ENCODE data around the gene SUCO.
"Not testable (repeated sequence)": the region's sequence is repeated elsewhere in the genome, so short reads cannot be mapped to it uniquely, and the experiment has no call there.

The SUCO gene

DNA sequence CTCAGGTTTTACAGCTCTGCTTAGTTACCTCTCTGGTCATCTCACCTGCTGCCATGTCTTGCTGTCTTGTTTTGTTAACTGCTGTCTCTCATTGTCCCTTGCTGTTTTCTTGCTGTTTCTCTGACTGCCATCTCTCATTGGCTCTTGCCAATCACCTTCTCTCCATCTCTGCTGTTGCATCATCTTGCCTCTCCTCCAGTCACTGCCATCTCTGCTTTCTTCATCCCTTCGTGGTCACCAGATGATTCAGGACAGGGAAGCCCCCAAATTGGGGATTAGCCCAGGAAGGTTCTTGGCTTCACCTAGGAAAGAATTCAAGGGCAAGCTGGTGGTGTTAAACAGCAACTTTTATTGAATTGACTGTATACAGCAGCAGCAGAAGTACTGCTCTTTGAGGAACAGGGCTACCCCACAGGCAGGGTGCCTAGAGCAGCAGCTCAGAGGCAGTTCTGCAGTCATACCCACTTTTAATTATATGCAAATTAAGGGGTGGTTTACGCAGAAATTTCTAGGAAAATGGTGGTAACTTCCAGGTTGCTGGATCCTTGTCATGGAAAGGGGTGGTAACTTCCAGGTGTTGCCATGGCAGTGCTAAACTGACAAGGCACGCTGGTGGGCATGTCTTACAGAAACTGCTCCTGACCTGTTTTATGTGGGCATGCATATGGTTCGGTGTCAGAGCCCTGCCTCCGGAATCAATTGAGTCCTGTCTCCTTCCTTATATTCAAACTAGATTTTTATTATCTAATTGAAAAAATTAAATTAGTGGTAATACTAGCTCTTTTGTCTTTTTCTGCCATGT, 33.4 kb downstream of the SUCO start:
- no peak for DNase-seq (ENCODE audit: low read depth, low spot score)

DNA sequence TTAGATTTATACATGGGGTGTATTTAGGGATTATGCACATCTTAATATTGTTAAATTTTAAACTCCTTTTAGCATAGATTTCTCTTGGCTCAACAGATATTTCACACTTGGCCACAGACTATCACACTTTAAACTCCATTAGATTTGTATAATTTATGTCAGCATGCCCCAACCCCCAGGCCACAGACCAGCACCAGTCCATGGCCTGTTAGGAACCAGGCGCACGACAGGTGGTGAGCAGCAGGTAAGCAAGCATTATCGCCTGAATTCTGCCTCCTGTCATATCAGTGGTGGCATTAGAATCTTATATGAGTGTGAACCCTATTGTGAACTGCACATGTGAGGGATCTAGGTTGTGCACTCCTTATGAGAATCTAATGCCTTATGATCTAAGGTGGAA, 34.8 kb downstream of the SUCO start:
- no peak for DNase-seq (ENCODE audit: low read depth, low spot score)

DNA sequence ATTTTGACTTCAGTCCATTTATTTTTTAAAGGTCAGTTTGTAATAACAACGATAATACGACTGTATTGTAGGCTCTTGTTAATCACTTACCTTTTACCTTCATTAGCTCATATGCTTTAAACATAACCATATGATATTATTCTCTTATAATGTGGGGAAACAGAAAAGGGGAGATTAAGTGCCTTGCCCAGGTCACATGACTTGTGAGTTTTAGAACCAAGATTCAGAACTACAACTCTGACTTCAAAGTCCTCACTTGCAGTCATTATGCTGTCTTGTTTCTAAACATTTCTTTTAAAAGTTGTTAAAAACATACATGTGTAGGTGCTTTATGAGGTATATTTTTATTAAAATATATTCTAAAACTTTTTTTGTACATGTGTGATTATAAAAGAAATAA, 41.1 kb downstream of the SUCO start:
- no peak for DNase-seq (ENCODE audit: low read depth, low spot score)

DNA sequence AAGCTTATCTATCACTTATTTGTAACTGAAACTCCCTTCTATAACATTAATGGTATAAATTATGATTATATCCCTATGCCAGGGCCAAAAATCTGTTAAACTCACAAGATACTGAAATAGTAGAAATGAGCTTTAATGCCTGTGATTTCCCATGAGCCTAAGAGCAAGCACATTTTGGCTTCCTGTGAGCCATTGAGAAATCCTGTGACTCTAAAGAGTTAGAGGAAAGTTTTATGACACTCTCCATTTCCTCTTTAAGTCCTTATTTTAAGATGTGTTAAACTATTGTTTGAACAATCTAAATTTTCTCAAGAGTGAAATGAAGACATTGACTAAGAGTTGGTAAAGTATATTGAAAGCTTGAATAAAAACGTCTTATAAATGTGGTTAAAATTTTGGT, 45.6 kb downstream of the SUCO start:
- DNase-seq (ENCODE audit: low read depth, low spot score), result no peak

DNA sequence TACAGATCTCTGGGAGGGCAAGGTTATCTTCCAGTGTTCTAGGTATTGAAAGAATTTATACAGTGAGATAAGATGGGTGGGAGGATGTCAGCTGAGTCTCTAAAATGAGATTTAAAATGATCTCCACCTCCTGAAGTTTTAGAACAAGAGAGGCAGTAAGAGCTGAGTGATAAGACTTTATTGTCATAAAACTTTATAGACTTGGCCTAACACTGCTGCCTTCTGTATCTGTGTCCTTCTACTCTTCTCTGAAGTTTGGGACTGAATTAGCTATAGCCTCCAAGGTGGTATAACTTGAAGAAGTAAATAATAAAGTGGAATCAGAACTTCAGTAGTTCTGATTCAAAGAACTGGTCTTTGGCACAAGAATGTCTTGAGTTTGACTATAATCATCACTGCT, 48.3 kb downstream of the SUCO start:
- DNase-seq (ENCODE audit: low read depth, low spot score), result no peak

DNA sequence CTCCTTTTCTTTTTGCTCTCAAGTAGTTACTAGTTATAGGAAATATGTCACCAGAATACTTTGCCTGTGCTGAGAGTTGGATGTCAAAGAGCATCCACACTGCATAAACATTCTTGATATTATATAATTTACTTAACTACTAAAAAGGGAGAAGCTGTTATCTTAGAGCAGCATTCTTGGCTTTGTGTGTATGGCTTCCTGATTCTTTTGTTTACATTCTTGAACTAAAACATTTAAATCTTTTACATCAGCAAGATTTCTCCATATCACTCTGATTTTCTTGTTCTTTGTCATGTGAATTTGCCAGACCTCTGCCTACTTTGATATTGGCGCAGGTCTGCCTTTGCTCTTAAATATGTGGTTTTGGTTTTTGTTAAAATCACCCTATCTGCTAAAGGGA, 48.8 kb downstream of the SUCO start:
- no peak for DNase-seq (ENCODE audit: low read depth, low spot score)

DNA sequence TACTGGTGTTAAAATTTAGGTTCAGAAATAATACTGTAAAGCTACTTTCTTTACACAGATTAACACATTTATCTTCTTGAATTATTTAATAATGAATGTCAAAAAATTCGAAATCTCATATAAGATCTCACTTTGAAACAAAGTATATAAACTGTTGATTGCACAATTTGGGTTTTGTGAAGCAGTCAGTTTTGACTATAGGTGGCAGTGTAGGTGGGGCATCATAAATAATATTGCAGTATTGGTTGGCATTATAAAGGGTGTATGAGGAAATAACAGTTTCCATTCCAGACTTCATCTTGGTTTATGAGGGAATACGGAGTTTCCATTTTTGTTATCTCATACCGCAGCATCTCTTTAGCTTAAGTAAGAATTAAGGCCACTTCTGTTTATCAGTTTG, 49.9 kb downstream of the SUCO start:
- no peak for DNase-seq (ENCODE audit: low read depth, low spot score)

DNA sequence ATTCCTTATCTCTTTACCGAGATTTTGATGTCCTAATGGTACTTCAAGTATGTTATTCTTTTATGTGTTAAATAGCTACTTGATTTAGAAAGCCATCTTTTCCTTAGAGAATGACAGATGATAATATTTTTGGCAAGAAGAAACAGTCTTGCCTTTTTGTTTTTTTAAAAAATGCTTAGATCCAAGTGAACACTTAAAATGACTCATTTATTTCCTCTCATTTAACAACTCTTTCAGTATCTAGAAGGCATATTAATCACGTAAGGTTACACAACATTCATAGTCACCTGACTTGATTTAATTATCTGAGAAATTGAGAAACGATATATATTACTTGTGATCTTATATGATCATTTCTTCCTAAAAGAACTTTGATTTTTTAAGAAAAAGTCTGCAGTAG, 52.4 kb downstream of the SUCO start:
- DNase-seq (ENCODE audit: low read depth, low spot score), result no peak

DNA sequence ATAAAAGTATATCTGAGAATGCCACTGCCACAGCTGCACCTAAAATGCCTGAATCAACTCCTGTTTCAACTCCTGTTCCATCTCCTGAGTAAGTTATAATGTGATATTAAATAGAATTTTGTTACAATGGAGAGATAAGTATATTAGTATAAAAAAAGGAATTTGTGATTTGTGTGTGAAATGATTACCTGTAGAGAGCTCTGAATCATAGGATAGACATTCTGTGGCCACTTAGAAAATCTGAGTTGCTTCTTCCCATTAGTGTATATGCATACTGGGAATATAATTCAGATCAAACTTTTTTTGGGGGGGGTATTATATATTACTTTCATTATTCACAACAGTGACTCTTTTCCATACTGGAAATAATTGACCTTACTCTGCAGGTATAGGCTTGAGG, 52.9 kb downstream of the SUCO start:
- no peak for DNase-seq (ENCODE audit: low read depth, low spot score)

DNA sequence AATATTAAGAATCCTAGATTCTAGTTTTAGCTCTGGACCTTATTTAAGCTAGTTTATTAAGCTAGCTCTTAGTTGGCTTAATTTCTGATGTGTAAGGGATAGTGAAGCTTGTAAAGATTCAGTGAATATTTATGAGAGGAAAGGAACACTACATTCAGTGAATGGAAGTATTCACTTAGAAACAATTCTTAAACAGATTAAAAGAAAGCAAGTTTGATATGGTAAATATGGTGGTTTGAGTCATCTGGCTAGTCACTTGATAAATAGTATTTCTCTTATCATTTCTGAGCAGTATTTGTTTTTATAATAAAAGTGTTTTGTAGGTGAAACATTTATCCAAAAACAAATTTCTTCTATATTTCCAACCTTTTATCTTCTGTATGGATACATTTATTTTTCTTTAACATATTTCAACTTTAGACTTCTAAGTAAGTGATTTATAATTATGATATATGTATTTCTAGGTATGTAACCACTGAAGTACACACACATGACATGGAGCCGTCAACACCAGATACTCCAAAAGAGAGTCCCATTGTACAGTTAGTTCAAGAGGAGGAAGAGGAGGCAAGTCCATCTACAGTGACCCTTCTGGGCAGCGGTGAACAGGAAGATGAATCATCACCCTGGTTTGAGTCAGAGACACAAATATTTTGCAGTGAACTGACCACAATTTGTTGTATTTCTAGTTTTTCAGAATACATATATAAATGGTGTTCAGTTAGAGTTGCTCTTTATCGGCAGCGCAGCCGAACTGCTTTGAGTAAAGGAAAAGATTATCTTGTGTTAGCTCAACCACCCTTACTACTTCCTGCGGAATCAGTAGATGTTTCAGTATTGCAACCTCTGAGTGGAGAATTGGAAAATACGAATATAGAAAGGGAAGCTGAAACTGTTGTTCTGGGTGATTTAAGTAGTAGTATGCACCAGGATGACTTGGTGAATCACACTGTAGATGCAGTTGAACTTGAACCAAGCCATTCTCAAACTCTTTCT, 55.6 kb downstream of the SUCO start:
- DNase-seq (ENCODE audit: low read depth, low spot score), result no peak

DNA sequence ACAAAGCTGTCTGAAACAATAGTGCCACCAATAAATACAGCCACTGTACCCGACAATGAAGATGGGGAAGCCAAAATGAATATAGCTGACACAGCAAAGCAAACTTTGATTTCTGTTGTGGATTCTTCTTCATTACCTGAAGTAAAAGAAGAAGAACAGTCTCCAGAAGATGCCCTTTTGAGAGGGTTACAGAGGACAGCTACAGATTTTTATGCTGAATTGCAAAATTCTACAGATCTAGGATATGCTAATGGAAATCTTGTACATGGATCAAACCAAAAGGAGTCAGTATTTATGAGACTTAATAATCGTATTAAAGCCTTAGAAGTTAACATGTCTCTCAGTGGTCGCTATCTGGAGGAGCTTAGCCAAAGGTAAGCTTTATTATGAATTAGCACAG, 56.6 kb downstream of the SUCO start:
- DNase-seq (ENCODE audit: low read depth, low spot score), result no peak

DNA sequence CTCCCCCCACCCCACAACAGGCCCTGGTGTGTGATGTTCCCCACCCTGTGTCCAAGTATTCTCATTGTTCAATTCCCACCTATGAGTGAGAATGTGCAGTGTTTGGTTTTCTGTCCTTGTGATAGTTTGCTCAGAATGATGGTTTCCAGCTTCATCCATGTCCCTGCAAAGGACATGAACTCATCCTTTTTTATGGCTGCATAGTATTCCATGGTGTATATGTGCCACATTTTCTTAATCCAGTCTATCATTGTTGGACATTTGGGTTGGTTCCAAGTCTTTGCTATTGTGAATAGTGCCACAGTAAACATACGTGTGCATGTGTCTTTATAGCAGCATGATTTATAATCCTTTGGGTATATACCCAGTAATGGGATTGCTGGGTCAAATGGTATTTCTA, 58.5 kb downstream of the SUCO start:
- DNase-seq (ENCODE audit: low read depth, low spot score), result not testable (repeated sequence)

DNA sequence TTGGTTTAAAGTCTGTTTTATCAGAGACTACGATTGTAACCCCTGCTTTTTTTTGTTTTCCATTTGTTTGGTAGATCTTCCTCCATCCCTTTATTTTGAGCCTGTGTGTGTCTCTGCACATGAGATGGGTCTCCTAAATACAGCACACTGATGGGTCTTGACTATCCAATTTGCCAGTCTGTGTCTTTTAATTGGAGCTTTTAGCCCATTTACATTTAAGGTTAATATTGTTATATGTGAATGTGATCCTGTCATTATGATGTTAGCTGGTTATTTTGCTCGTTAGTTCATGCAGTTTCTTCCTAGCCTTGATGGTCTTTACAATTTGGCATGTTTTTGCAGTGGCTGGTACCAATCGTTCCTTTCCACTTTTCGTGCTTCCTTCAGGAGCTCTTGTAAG, 62.1 kb downstream of the SUCO start:
- not testable (repeated sequence) for DNase-seq (ENCODE audit: low read depth, low spot score)

DNA sequence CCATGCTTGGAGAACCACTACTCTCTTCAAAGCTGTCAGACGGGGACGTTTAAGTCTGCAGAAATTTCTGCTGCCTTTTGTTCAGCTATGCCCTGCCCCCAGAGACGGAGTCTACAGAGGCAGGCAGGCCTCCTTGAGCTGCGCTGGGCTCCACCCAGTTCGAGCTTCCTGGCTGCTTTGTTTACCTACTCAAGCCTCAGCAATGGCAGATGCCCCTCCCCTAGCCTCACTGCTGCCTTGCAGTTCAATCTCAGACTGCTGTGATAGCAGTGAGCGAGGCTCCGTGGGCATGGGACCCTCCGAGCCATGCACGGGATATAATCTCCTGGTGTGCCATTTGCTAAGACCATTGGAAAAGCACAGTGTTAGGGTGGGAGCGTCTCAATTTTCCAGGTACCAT, 63.8 kb downstream of the SUCO start:
- not testable (repeated sequence) for DNase-seq (ENCODE audit: low read depth, low spot score)

DNA sequence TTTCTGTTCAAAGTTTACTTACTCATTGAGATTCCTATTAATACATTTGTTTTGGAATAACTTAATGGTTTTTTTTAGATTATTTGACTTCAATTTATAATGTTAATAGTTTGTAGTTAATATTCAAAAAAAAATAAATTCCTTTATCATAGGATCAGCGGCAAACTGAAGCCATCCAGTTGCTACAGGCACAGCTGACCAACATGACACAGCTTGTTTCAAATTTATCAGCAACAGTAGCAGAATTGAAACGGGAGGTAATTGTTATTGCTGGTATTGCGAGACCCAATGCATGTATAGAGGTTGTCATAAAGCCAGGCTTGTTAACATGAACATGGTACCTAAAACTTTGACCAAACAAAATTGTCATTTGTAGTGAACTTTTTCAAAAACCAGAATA, 67.0 kb downstream of the SUCO start:
- no peak for DNase-seq (ENCODE audit: low read depth, low spot score)

DNA sequence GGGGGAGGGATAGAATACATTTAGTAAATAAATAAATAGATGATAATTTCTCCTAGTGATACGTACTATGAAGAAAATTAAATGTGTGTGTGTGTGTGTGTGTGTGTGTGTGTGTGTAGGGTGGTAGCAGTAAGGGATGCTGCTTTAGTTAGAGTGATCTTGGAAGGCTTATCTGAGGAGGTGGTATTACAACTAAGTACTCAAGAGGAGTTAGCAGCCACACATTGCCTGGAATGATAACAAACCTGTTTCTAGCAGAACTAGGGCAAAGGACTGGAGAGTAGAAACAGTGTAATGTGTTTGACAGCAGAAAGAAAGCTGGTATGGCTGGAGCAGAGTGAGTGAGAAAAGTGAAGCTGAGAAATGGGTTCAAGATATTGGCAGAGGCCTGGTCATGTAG, 67.7 kb downstream of the SUCO start:
- no peak for DNase-seq (ENCODE audit: low read depth, low spot score)

DNA sequence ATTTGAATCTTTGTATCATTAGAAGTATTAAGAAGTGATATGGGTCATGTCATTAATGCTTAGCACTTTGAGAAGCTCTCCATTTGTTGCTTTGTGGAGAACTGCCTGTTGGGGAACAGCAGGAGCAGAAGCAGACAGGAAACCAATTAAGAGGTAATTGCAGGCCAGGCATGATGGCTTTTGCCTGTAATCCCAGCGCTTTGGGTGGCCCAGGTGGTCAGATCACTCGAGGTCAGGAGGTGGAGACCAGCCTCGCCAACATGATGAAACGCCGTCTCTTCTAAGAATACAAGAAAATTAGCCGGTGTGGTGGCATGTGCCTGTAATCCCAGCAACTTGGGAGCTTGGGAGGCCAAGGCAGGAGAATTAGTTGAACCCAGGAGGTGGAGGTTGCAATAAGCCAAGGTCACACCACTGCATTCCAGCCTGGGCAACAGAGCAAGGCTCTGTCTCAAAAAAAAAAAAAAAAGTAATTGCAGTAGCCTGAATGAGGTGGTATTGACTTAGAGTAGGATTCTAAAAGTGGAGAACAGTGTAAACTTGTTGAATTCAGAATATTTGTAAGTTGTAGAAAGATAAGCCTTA, 68.2 kb downstream of the SUCO start:
- DNase-seq (ENCODE audit: low read depth, low spot score), result no peak

DNA sequence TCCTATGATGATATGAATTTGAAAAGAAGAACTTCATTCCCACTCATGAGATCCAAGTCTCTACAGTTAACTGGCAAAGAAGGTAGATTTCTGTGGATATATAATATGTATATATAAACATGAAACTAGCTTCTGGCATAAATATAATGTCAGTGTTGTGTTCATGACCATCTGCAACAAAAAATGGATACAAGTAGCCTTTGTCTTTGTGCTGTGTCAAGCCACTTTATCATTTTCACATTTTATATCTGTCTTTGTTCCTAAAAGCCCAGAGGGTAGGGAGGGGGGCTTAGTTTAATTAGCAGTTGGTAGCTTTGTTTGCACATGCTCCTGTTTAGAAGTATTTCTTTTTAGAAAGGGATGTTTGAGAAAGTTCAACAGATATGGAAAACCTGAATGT, 69.8 kb downstream of the SUCO start:
- no peak for DNase-seq (ENCODE audit: low read depth, low spot score)

DNA sequence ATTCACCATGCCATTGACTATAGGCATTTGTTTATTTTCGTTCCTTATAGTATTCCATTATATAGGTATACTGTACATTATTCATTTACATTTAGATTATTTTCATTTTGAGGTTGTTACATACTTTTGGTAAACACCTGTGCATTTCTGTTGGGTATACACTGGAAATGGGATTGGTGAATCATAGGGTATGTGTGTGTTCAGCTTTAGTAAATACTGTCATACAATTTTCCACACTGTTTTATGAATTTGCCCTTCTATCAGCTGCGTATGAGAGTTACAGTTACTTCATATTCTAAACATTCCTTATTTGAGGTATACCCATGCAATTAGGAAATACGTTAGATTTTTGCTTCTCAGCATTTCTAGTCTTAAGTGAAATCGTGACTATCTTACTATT, 70.9 kb downstream of the SUCO start:
- no peak for DNase-seq (ENCODE audit: low read depth, low spot score)

DNA sequence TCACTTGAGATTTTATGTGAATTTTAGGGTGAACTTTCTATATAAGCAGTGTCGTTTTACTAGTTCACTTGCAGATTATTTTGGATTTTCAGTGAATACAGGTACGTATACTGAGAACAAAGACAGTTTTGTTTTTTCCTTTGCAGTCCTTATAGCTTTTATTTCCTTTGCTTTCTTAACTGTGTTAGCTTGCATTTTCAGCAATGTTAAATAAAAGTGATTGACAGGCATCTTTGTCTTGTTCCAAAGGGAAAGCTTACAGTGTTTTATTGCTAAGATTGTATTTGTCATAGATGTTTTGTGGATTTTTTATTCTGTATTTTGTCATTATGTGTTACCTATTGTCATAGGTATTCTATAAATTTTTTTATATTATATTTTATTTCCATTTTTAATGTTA, 72.7 kb downstream of the SUCO start:
- DNase-seq (ENCODE audit: low read depth, low spot score), result no peak

DNA sequence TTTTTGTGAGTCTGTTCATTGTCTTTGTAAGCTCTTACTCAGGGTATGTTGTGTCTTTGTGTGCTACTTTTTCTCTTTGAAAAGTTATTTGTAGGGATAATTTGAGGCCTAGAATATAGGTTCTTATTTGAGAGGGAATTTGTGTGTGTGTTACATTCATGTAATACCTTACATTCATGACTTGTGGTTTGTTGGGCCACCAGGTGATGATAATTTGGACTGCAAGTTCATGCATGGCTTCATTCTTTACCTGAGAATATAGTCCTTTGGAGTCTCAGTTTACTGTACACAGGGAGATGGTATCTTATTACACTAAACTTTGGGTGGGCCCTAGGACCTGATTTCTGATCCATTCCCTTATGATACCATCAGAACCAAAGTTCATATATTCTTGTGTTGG, 74.2 kb downstream of the SUCO start:
- DNase-seq (ENCODE audit: low read depth, low spot score), result no peak

DNA sequence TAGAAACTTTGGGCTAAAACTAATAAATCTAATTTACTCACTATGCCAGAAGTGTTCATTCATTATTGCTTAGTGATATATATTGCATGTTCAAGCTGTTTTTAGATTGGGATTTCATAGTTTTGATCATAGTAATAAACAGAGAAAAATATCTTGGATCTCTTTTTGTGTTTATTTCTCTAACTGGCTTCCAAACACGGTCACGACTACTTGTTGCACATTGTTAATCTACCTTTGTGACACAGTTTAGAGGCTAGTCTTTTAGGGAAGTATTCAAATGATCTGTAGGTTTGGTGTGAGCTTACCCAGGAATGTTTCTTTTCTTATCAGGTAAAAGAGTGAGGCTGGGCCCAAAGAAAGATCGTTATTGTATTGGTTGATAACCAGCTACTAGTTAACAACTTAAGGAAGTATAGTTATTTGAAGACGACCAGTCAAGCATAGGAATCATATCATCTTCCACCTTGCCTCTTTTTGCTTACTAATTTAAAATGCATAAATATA, 75.2 kb downstream of the SUCO start:
- no peak for DNase-seq (ENCODE audit: low read depth, low spot score)
